OCI-LY7 (cell line): ENCODE results near the gene RAD9A. TPM values are rescaled to one million over a fixed set of nuclear protein-coding genes. Genes with fewer than 3 reads are reported as not detected.

ENCODE experiments used
- BruUV-seq: library from RNA; stranded (reverse); fragments of 400-500 nt; replicated peaks from 2 replicates; lab custom pipeline; 2021; lab: Mats Ljungman, UMichigan
- CTCF ChIA-PET: fragments of 300-600 bp; sonication (Branson Sonifier 250); formaldehyde crosslinking; loops from one replicate; lab custom pipeline; 2022; ENCODE audit warnings: antibody characterized with exemption; ENCODE audit not compliant: unreplicated experiment; lab: Charles Lee
- POLR2A ChIA-PET: fragments of 300-600 bp; sonication (Branson Sonifier 250); formaldehyde crosslinking; loops from one replicate; lab custom pipeline; 2022; ENCODE audit warnings: antibody characterized with exemption; lab: Charles Lee
- DNase-seq: peaks from one replicate; pipeline ENCODE4 v3.0.0-alpha.2; 2015; ENCODE audit warnings: low spot score
- H2AFZ ChIP-seq: fragments of 200-600 bp; sonication (generic), shearing (Covaris generic); 2 replicates; pipeline ENCODE4 v1.6.1; 2014; ENCODE audit warnings: mild to moderate bottlenecking, antibody characterized with exemption, low read length, moderate library complexity
- H3K27ac ChIP-seq: fragments of 200-600 bp; sonication (generic); 2 replicates; pipeline ENCODE4 v1.5.1; 2014; ENCODE audit warnings: mixed run types, low read depth, mild to moderate bottlenecking, moderate library complexity, low read length, inconsistent platforms; ENCODE audit not compliant: poor library complexity, severe bottlenecking
- H3K36me3 ChIP-seq: fragments of 200-600 bp; sonication (generic); 2 replicates; pipeline ENCODE4 v1.6.1; 2014; ENCODE audit warnings: mild to moderate bottlenecking, antibody characterized with exemption, low read length, moderate library complexity, mixed read lengths; ENCODE audit not compliant: insufficient read depth
- H3K4me1 ChIP-seq: fragments of 200-600 bp; sonication (generic); 2 replicates; pipeline ENCODE4 v1.5.1; 2014; ENCODE audit warnings: mild to moderate bottlenecking, low read length; ENCODE audit not compliant: insufficient read depth, poor library complexity, severe bottlenecking
- H3K4me2 ChIP-seq: fragments of 200-600 bp; sonication (generic); 2 replicates; pipeline ENCODE4 v1.6.1; 2014; ENCODE audit warnings: mild to moderate bottlenecking, low read length
- H3K4me3 ChIP-seq: fragments of 200-600 bp; sonication (generic); 2 replicates; pipeline ENCODE4 v1.5.1; 2014; ENCODE audit warnings: mild to moderate bottlenecking, low read depth, low read length; ENCODE audit not compliant: poor library complexity, severe bottlenecking
- H3K79me2 ChIP-seq: fragments of 200-600 bp; sonication (generic); 2 replicates; pipeline ENCODE4 v1.6.1; 2016; ENCODE audit warnings: low read depth, mild to moderate bottlenecking, low read length, moderate library complexity, mixed read lengths; ENCODE audit not compliant: insufficient read depth
- H3K9me2 ChIP-seq: fragments of 200-600 bp; sonication (generic); 2 replicates; pipeline ENCODE4 v1.6.1; 2016; ENCODE audit warnings: mild to moderate bottlenecking, low read length, mixed read lengths; ENCODE audit not compliant: insufficient read depth
- H3K9me3 ChIP-seq: fragments of 200-600 bp; sonication (generic); 2 replicates; pipeline ENCODE4 v1.6.1; 2014; ENCODE audit warnings: mild to moderate bottlenecking, mixed run types, low read length, mixed read lengths
- H4K20me1 ChIP-seq: fragments of 200-600 bp; sonication (generic); 2 replicates; pipeline ENCODE4 v1.6.1; 2014; ENCODE audit warnings: mild to moderate bottlenecking, antibody characterized with exemption, low read length, moderate library complexity, mixed read lengths; ENCODE audit not compliant: insufficient read depth
- CTCF ChIP-seq: fragments of 200-600 bp; sonication (generic); conservative IDR thresholded peaks from 2 replicates; pipeline ENCODE4 v1.5.1; 2014; ENCODE audit warnings: mild to moderate bottlenecking, antibody characterized with exemption, low read length, moderate library complexity, mixed read lengths
- EZH2phosphoT487 ChIP-seq: fragments of 200-600 bp; sonication (generic); IDR thresholded peaks from 2 replicates; pipeline ENCODE4 v1.6.1; 2018; ENCODE audit warnings: low read depth, borderline replicate concordance, mild to moderate bottlenecking, mixed run types, antibody characterized with exemption, low read length, moderate library complexity, mixed read lengths
- intact Hi-C: fragments of 100-400 bp; cut with micrococcal nuclease; formaldehyde crosslinking; loops from one replicate; pipeline ENCODE4 v1.10.0; 2022; ENCODE audit not compliant: unreplicated experiment
- total RNA-seq, 2 experiments: library from RNA; depleted of rRNA in 1 of 2; stranded (reverse); fragments of >200 nt in 1 of 2; shearing (Covaris generic) in 1 of 2; gene quantifications; 2 replicates each; pipeline ENCODE4 v1.2.3, GENCODE V29; 2014 to 2022

Gene RAD9A
- total RNA-seq, 2 experiments from 2014 or later: 51.0 to 62.2 TPM

DNA sequence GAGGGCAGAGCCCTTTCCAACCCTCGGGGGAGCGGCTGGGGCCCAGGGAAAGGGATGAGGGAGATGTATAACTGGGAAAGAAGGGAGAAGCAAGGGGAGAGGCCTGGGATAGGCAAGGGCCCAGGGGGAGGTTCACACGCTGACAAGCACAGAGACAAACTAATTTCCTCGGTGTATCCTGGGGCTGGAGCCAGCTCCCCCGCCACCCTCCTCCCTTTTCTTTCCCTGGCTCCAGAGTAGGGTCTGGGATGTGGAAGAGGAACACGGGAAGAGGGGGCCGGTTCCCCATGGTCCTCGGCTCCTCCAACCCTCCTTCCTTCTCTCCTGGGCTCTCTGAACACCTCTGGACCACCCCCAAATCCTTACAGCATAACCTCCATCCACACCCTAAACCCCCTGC is 25.2 kb upstream of the RAD9A start:
- Histone ChIP-seq H3K9me2 (no peaks in the 10 kb centered on the region), H3K79me2 (no peaks in the 10 kb centered on the region), H3K4me2 (no peak overlapping the region), H3K4me1 (peaks cover 24% of the 10 kb centered on the region), H4K20me1 (no peaks in the 10 kb centered on the region), H2AFZ (no peak overlapping the region), H3K4me3 (no peak overlapping the region), H3K27ac (no peak overlapping the region), H3K9me3 (no peaks in the 10 kb centered on the region), H3K36me3 (no peaks in the 10 kb centered on the region)
- POLR2A ChIA-PET: no interaction called here
- DNase-seq: no peak
- CTCF ChIA-PET: no interaction called here
- BruUV-seq: no TSS peak
- TF ChIP-seq CTCF (no peak), EZH2phosphoT487 (no peak)
- intact Hi-C loops: no loop called here

DNA sequence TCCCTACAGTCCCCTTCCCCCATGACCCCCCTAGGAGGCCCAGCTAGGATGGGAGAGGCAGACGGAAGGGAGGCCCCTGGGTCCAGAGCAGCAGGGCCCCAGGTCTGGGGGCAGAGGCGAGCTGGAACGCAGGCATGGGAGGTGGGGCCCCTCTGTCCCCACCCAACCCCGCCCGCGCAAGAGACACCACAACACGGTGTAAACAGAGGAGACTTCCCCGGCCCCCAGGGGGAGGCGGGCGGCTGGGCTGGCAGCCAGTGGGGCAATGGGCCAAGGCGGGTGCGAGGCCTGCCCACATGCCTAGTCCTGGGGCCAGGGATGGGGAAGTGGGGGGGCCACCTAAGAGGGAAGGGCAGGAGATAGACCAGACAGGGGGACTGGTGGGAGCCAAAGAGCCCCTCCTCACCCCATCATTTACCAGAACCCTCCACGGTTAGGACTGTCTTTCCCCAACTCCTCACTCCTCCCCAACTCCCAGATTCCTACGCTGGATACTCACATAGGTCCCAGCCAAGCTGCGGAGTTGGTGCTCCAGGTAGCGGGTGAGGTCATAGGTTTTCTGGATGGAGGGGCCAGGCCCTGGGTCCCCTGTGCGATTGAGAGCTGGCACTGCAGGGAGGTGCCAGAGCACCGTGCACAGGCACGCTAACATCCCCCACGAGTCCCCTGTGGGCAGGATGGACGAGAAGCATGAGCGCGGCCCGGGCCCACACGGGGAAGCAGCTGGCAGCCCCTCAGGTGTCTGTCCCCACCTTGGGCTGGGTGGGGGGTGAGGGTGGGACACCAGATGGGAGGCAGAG is 24.6 kb upstream of the RAD9A start:
- Histone ChIP-seq H3K9me2 (no peaks in the 10 kb centered on the region), H2AFZ (no peak overlapping the region), H3K36me3 (no peaks in the 10 kb centered on the region), H3K4me1 (peaks cover 30% of the 10 kb centered on the region), H3K79me2 (no peaks in the 10 kb centered on the region), H3K27ac (no peak overlapping the region), H3K4me2 (no peak overlapping the region), H3K9me3 (no peaks in the 10 kb centered on the region), H3K4me3 (no peak overlapping the region), H4K20me1 (no peaks in the 10 kb centered on the region)
- intact Hi-C loops: no loop called here
- no TSS peak for BruUV-seq
- ChIA-PET CTCF (no interaction called here), POLR2A (no interaction called here)
- TF ChIP-seq EZH2phosphoT487 (no peak), CTCF (no peak)
- no peak for DNase-seq

- Histone ChIP-seq H3K4me3 (no peak overlapping the region), H3K79me2 (no peaks in the 10 kb centered on the region), H3K27ac (no peak overlapping the region), H3K4me1 (peaks cover 32% of the 10 kb centered on the region), H3K36me3 (no peaks in the 10 kb centered on the region), H4K20me1 (no peaks in the 10 kb centered on the region), H2AFZ (no peak overlapping the region), H3K9me3 (no peaks in the 10 kb centered on the region), H3K4me2 (no peak overlapping the region), H3K9me2 (no peaks in the 10 kb centered on the region)
- TF ChIP-seq EZH2phosphoT487 (no peak), CTCF (no peak)
- BruUV-seq: no TSS peak
- ChIA-PET POLR2A (no interaction called here), CTCF (no interaction called here)
- DNase-seq: no peak
- intact Hi-C loops: no loop called here
Measured at GRCh38 chr11:67367761-67368227, 24.0 kb upstream of the RAD9A start.
